SK-MEL-5 (cell line): ENCODE results near the gene DTNB. TPM values are rescaled to one million over a fixed set of nuclear protein-coding genes. Genes with fewer than 3 reads are reported as not detected.
"Not testable (repeated sequence)": the region's sequence is repeated elsewhere in the genome, so short reads cannot be mapped to it uniquely, and the experiment has no call there.

Source experiments
- DNase-seq: peaks from one replicate; pipeline ENCODE4 v3.0.0-alpha.2; 2016; ENCODE audit warnings: low read depth, low spot score
- in situ Hi-C: cut with HindIII; loops from 2 replicates; pipeline ENCODE4 v1.10.0; 2016; ENCODE audit warnings: low sequenced_read_pairs, high pct_unique_total_duplicates, low pct_unique_long_range_greater_than_20kb
- total RNA-seq: library from RNA; depleted of rRNA; stranded (reverse); fragments of >200 nt; shearing (Covaris generic); gene quantifications from 2 replicates; pipeline ENCODE4 v1.2.3, GENCODE V29; 2014

DTNB gene
- total RNA-seq, 1 experiment from 2014 or later, result 19.9 TPM

DNA sequence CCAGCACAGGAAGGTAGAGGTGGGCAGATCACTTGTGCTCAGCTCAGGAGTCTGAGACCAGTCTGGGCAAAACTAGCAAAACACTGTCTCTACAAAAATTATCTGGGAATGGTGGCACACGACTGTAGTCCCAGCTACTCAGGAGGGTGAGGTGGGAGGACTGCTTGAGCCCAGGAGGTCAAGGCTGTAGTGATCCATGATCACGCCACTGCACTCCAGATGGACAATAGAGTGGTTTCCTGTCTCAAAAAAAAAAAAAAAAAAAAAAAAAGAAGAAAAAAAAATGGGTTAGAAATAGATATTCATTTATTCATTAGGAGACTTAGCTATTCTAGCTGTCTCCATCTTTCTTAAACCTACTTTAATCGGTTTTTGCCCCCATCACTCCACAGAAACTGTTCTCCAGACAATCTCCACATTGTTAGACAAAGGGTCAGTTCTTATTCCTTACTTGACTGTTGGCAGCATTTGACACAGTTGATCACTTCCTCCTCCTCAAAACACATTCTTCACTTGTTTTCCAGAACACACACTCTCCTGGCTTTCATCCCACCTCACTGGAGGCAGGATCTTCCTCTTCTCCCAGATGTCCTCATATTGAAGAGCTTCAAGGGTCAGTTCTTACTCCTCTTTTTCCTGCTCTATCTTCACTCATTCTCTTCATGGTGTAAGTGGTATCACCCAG, 103.1 kb downstream of the DTNB start:
- in situ Hi-C loops, result no loop called here
- peak; percentile 87 for DNase-seq

DNA sequence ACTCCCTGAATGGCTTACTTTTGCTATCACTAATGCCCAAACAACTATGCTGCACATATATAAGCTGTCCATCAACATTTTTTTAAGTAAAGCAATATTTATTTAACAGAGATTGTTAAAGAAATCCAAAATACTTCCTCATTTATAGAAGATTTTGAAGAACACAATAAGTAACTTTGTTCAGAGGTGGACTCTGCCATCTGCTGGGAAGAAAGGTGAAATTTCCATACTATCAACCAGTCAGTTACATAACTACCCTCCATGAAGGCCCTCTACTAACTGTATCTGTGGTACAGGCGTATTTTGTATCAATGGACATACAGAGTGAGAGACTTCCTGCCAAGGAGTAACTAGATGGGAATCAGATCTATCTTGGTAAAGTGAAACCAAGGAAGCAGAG, 106.0 kb downstream of the DTNB start:
- DNase-seq, result peak; percentile 84
- in situ Hi-C loops, result no loop called here

- in situ Hi-C loops, result no loop called here
- DNase-seq, result peak; percentile 28
Measured at GRCh38 chr2:25566694-25567093, 106.7 kb downstream of the DTNB start.

GRCh38 chr2:25566094-25566493, 107.3 kb downstream of the DTNB start:
- DNase-seq, result no peak
- in situ Hi-C loops, result no loop called here

- in situ Hi-C loops, result no loop called here
- DNase-seq, result peak; percentile 22
Measured at GRCh38 chr2:25561136-25561850, 112.1 kb downstream of the DTNB start.

DNA sequence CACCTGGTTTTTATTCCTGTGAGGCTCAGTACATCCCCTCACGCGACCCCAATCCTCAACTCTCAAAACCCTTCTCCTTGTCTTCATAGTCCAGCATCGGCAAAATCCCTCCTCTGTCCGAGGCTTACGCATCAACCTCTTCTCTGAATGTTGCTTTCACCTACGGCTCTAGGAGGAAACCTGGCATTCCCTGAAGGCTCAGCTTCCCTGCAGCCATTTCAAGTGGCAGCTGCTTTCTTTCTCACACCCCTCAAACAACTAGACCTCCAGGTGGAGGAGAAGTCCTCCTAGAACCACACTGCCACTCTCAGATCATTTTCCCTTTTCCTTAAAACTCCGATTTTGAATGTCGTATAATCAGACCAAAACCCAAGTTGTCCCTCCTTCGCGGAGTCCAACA, 114.2 kb downstream of the DTNB start:
- in situ Hi-C loops, result no loop called here
- no peak for DNase-seq

GRCh38 chr2:25558262-25558661, 115.1 kb downstream of the DTNB start:
- in situ Hi-C loops, result no loop called here

DNA sequence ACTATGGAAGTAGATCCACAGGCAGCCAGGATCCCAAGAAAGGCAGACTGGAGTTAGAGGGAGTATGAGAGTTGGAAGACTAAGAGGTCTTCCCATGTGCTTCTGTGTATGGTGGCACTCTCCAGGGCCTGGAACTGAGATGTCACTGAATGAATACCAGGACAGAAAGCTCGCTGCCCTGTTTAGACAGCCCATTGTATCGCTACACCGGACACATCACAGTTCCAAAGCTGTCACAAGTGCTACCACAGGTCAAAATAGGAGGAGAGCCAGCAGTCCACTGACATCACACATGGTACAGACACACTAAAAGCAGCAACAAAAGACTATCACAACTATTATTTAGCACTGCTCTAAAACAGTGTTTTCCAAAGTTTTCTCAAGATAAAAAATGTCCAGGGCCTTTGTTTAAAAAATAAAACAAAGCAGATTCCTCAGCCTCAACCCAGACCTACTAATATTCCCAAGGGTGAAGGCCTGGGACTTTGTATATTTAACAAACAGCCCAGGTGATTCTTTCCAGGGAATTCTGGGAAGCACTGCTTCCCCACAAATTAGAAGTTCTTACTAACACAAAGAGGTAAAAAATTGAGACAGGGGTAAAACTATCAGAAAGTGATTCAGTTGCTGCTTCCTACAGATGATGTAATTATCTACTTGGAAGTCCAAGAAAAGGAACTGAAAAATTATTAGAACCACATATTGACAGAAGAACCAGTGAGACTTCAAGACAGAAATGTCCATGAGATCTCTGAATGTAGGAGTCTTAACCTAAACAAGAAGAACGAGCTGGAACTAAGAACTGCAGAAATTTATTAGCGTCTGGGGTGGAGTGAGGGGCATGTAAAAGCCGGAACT, 116.0 kb downstream of the DTNB start:
- no peak for DNase-seq
- in situ Hi-C loops, result no loop called here

More at GRCh38 chr2:25558262-25558661, 115.1 kb downstream of the DTNB start:
- peak; percentile 29 for DNase-seq

DNA sequence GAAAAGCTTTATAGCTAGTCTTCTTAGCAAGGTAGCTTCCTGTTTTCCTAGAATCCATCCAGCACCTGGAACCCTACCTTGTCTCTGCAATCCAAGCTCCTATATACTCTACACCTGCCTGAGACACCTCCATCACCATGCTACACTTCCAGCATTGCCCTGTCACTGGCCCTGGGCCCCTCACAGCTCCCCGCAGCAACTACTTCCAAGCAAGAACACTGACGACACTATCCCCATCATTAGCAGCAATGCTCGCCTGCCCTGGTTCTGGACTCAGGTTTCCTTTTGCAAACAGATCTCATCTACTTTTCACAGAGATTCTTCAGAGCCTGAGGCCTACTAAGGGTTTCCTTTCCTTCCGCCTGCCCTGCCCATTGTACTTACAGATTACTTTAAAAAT, 121.1 kb downstream of the DTNB start:
- in situ Hi-C loops, result no loop called here

GRCh38 chr2:25551316-25551715, 122.1 kb downstream of the DTNB start:
- DNase-seq, result no peak
- in situ Hi-C loops, result no loop called here

More for the DNA sequence above, 121.1 kb downstream of the DTNB start:
- DNase-seq, result no peak

DNA sequence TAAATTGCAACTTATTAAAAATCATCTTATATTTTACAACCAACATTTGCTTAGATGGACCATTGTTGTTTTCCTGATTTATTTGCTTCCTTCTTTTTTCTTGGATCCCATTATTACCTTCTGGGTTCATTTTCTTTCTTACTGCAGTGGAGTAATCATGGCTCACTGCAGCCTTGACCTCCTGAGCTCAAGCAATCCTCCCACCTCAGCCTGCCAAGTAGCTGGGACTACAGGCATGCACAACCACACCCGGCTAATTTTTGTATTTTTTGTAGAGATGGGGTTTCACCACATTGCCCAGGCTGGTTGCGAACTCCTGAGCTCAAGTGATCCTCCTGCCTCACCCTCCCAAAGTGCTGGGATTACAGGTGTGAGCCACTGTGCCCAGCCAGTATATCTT, 123.8 kb downstream of the DTNB start:
- DNase-seq, in situ Hi-C loops: not testable (repeated sequence)

GRCh38 chr2:25548601-25549000, 124.8 kb downstream of the DTNB start:
- no peak for DNase-seq
- in situ Hi-C loops, result no loop called here

DNA sequence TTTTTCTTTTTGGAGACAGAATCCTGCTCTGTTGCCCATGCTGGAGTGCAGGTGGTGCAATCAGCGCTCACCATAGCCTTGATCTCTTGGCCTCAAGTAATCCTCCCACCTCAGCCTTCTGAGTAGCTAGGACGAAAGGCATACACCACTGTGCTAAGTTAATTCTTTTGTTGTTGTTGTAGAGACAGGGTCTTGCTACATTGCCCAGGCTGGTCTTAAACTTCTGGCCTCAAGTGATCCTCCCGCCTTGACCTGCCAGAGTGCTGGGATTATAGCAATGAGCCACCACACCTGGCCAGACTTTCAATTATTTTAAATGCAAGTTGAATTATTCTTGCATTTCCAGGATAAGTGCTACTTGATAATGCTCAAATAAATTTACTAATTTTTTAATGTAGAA, 126.5 kb downstream of the DTNB start:
- in situ Hi-C loops, result no loop called here
- DNase-seq, result no peak

GRCh38 chr2:25545899-25546298, 127.5 kb downstream of the DTNB start:
- in situ Hi-C loops, result no loop called here
- no peak for DNase-seq

GRCh38 chr2:25544445-25544844, 128.9 kb downstream of the DTNB start:
- DNase-seq, result no peak
- in situ Hi-C loops, result no loop called here

DNA sequence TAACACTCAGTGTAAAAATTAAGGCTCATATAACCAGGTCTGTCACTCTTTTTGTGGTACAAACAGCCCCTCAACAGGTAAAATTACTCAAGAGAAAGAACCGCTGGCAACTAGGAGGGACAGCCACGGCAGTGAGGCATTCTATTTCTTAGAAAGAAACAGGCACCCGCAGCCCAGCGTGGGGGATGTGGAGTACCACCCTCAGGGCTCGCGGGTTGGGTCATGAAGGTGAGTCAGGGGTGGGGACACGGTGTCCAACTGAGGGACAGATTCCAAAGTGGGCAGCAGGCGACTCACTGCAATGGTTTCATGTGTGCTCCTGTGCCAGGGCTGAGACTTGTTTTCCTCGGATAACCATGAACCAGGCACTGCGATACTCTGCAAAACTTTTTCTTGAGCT, 129.4 kb downstream of the DTNB start:
- no peak for DNase-seq
- in situ Hi-C loops, result no loop called here

DNA sequence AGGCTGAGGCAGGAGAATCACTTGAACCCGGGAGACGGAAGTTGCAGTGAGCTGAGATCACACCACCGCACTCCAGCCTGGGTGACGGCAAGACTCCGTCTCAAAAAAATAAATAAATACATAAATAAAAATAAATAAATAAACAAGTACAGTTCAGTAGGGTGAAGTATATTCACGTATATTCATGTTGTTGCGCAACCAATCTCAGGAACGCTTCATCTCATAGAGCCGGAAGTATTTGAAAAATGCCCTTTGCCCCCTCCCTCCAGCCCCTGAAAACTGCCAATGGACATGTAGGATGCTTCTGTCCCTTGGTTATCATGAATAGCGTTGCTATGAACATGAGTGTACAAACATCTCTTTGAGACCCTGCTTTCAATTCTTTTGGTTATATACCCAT, 132.0 kb downstream of the DTNB start:
- in situ Hi-C loops, result no loop called here
- no peak for DNase-seq

DNA sequence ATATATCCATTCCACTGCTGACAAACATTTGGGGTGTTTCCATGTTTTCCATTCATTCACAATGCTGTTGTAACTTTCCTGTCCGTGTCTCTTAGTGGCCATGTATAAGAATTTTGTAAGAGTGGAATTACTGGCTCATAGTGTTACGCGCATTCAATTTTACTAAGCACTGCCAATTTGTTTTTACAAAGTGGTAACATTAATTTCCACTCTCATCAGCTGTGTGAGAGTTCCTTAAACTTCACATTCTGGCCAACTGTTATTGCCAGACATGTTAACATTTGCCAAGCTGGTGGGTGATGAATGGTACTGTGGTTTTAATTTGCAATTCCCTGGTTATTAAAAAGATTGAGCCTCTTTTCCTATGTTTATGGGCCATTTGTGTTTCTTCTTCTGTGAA, 134.2 kb downstream of the DTNB start:
- in situ Hi-C loops, result no loop called here
- no peak for DNase-seq
